Stimulated activated CD4-positive, alpha-beta T cell treated with anti-CD3 and anti-CD28 coated beads, Interleukin-4, amount 100 ng/mL, for 4 hours (primary cell): ENCODE measurements around the gene CDH4.
A peak's percentile ranks its signal among the peaks of the same experiment; 100 is the strongest.

Experiments
- DNase-seq, 2 experiments: peaks; one replicate each; pipeline ENCODE4 v3.0.0-alpha.2; 2020

The CDH4 gene

DNA sequence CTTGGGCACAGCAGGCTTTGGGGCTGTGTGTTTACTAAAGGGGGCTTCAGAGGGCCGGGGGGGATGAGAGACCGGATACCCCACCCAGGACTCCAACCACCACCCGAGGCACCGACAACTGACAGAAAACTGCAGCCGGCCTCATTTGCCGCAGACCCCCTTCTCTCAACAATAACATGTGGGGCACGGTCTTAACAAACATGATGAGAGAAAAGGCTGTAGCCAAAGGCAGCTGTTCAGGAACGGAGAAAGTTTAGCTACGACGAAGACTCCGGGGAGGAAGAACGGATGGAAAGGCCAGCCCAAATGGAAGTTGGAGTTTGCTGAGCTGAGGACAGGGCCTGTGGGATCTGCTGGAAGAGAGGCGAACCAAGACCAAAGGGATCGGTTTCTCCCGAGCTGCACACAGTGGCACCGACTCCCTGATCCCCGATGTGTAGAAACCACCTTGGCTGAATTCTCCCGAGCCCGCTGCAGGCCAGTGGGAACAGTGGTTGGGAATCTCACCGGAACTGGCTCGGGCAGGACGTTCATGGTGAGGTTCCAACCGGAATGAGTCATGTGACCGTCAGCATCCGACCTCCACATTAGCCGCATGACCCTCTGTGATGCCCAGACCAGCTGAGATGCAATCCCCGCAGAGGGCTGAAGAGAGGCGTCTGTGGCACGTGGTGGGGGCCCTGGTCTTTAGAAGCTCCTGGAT, 454.3 kb downstream of the CDH4 start:
- DNase-seq = no peak

DNA sequence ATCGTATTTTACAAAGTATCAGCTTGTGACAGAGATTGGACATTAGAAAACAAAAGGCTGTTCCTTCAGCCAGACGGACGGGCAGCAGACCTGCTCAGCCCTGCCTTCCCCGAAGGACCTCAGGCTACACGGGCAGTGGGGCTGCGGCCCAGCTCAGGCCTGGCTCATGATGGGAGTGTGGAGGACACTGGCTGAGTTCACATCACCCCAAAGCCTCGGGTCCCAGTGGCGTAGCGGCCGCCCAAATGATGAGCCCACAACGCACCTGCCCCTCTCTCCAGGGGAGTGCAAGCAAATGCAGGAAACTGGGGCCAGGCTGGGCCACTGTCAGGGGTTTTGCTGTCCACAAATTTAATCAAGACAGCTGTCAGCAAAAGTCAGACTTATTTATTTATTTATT, 456.8 kb downstream of the CDH4 start:
- DNase-seq = no peak

DNA sequence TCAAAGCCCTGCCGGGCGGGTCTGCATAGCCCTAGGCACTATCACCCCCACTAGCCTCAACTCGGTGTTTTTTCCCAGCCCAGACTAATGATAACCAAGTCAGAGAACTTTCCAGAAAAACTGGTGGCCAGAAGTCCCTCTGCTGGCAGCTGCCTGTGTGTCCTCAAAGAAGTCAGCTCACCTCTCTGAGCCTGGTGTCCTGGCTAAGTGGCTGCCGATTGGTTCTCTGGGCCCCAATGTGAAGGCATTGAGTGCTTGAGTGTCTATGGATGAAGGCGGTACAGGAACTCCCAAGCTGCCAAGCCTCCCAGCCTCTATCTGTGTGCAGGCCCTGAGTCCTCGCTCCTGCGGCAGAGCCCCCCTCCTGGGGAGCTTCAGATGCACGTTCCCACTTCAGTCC, 458.0 kb downstream of the CDH4 start:
- no peak for DNase-seq

DNA sequence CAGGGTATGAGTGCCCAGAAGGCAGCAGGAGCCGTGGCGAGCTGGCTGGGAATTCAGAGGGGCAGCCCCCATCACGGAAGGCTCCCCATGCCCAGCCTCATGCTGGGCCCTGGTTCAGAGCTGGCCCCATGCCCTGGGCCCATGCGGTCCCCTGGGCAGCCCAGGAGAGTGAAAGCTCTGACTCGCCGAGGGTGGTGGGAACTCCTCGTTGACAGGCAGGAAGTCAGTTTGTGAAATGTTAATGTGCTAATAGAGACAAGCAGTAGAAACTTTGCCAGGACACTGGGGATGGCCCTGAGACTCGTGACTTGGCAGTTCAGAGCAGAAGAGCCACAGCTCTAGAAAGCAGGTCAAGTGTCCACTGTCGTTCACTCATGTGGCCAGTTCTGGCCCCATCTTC, 460.6 kb downstream of the CDH4 start:
- DNase-seq = no peak

DNA sequence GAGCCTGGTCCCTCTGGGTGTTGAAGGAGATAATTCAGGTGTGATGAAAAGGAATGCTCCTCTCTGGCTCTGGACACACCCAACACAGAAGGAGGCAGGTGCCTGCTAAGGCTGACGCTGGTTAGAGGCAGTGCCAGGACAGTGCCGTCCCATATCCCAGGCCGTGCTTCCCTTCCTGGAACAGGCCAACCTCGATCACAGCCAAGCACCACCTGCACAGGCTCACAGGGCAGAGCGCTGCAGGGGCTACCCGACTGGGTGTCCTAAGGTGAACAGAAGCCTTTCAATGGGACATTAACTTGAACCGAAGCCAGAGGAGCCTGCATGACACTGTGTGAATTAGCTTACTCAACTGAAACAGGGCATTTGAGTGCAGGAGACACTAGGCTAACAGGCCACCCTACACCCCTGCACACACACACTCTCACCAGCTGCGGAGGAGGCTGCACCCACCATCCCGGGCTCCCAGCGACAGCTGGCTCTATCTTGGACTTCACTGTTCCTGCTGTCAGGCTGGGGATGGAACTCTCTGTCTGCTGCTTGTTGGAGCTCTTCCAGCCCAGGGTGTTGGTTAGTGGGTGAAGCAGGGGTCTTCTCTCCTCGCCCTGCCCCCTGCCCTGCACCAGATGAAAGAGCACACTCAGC, 466.4 kb downstream of the CDH4 start:
- DNase-seq = no peak

DNA sequence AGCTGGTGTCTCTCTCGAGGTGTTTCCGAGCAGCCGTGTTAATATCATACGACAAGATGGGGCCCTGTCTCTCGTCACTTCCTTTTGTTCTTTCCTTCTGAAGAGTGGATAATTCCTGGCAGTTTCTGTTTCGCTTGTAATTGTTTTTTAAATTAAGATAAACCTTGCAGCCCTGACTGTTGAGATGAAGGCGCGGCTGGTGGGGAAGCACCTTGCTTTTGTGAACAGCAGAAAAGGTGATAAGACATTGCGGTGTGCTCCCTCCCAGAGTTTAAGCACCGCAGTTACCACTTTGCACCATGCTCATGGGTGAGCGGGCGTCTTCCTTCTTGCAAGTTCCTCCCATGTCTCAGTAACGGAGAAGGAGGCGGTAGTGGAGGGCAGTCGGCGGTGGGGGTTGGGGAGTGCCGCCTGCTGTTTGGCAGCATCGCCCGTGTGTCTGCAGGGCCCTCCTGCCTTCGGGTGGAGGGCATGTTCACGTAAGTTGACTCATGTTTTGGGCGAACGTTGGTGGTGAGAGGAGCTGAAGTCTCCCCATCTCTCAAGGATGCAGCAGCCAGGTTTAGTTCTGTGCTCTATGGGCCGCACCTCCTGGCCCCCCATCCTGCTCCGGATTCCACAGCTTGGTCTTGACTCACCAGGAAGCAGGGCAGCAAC, 467.8 kb downstream of the CDH4 start:
- peak; percentile 15 to 35 for DNase-seq

DNA sequence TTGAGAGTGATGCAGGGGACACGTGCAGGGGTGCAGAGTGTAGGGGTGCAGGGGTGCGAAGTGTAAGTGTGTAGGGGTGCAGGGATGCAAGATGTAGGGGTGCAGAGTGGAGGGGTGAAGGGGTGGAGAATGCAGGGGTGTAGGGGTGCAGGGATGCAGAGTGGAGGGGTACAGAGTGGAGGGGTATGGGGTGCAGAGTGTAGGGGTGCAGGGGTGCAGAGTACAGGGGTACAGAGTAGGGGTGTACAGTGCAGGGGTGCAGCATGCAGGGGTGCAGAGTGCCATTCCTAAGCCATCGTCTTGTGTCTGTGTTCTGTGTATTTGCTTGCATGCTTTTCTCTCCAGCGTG, 468.3 kb downstream of the CDH4 start:
- no peak for DNase-seq

DNA sequence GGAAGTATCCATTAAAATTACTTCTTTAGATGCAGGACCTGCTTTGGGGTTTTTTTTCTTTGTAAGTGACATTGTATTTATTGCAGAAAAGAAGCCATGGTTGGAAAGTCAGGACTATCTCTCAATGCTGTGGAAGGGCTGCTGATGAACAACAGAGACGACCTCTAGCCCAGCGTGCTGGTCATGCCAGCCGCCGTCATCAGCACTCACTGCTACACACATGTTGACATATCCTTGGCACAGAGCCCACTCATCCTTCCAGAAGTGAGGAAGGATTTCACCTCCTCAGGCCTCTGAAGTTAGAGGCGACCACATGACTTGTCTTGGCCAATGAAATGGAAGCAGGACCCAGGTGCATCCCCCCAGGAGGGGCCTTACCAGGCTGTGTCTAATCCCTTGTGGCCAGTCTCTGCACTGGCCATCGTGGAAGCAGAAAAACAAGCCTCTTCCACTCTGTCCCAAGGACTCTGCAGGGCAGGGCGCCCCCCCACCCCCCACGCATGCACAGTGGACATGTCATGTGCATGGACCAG, 470.2 kb downstream of the CDH4 start:
- no peak for DNase-seq

DNA sequence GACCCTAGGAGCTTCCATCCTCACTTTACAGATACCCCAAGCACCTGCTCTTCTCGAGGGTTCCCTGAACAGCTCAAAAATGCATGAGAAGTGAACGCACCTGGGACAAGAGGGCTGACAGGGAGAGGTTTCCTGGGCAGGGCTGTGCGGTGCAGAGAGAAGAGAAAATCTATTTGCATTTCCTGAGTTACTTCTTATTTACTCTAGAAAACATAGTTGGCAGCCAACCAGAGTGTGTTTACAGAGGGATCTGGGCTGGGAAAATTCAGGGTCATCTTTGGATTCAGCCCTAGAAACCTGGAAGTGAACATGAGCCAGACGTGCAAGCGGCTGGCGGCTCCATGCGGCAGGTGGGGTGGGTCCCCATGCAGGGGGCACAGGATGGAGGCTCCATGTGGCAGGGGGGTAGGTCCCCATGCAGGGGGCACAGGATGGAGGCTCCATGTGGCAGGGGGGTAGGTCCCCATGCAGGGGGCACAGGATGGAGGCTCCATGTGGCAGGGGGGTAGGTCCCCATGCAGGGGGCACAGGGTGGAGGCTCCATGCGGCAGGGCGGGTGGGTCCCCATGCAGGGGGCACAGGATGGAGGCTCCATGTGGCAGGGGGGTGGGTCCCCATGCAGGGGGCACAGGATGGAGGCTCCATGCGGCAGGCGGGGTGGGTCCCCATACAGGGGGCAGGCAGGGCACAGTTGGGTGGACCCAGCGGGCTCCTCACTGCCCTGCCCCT, 471.6 kb downstream of the CDH4 start:
- no peak for DNase-seq

DNA sequence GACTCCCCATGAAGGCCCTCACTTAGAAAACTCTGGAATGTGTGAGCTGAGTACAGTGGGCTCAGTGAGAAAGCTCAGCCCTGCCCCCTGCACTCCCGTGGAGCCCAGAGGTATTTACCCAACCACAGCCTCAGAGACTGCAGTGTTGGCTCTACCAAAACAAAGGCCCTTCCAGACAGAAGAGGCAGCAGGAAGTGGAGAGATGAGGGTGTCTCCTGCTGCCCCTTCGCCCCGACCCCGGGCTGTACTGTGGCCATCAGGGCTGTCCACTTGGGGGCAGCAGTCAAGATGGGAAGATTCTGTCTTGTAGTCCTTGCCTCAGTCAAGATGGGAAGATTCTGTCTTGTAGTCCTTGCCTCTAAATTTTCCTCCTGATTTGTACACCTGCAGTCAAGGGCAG, 472.3 kb downstream of the CDH4 start:
- no peak for DNase-seq

DNA sequence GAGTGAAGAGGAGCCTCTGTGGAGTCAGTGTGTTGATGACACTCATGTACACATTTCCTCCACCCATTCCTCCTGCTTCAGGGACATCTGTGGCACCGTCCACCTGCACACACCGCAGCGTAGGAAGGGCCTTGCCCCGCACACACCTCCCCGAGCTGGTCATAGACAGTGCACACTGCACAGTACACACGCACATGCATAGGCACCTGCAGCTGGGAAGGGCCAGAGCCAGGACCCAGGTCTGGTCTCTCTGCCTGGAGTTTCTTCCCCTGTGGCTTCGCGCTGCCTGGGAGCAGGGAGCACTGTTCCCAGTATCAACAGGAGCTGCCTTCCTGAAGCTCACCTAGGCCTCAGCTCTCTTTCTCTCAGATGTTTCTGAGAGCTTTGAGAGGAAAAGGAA, 473.1 kb downstream of the CDH4 start:
- no peak for DNase-seq

DNA sequence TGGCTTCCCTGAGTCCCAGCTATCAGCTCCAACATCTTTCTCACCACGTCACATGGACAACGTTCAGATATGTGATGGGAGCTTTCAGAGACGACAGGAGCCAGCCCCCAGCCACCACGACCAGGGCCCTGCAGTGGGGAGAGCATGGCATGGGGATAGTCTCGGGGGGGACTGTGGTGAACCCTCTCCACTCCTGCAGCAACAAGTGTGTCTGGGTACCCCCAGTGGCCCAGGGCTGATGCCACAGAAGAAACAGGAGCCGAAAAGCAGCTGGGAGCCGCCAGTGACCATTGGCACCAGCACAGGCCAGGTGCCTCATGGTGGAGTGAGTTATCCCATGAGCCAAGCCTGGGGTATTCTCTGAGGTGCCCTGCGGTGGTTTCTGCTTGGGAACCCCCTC, 473.9 kb downstream of the CDH4 start:
- DNase-seq = no peak

DNA sequence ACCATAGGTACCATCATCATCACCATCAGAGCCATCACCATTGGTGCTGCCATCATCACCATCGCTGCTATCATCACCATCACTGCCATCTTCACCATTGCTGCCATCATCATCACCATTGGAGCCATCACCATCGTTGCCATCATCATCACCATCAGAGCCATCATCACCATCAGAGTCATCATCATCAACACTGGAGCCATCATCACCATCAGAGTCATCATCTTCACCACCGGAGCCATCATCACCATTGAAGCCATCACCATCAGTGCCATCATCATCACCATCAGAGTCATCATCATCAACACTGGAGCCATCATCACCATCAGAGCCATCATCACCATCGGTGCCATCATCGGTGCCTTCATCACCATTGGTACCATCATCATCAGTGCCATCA, 474.9 kb downstream of the CDH4 start:
- DNase-seq = no peak

DNA sequence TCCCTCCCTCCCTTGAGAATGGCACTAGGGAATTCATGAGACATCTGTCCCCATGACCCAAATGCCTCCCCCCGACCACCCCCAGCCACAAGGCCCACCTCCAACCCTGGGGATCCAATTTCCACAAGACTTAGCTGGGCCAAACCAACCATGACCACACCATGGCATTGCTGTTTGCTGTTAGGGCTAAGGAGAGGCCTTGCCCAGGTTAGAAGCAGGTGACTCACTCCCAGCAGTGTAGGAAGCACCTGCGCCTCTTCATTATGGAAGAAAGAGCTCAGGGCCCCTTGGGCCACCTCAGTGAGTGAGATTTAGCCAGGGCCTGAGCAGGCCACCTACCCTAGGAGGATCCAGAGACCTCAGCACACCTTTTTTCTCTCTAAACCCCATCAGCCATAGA, 475.7 kb downstream of the CDH4 start:
- no peak for DNase-seq

DNA sequence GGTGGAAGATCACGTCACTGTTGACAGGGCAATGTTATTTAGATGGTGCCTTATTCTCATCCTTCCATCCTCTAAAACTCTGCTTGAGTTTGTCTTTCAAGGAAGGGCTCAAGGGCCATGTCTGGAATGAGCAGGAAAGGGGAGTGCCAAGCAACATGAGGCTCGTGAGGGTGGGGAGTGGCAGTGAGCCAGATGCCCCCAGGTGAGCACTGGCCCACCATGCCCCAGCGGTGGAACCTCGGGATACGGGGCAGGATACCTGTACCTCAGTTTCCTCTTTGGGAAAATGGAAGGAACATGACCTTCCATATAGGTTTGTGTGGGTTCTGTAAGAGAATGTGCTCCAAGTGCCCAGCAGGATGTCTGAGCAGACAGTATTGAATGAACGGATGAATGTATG, 476.3 kb downstream of the CDH4 start:
- no peak for DNase-seq

DNA sequence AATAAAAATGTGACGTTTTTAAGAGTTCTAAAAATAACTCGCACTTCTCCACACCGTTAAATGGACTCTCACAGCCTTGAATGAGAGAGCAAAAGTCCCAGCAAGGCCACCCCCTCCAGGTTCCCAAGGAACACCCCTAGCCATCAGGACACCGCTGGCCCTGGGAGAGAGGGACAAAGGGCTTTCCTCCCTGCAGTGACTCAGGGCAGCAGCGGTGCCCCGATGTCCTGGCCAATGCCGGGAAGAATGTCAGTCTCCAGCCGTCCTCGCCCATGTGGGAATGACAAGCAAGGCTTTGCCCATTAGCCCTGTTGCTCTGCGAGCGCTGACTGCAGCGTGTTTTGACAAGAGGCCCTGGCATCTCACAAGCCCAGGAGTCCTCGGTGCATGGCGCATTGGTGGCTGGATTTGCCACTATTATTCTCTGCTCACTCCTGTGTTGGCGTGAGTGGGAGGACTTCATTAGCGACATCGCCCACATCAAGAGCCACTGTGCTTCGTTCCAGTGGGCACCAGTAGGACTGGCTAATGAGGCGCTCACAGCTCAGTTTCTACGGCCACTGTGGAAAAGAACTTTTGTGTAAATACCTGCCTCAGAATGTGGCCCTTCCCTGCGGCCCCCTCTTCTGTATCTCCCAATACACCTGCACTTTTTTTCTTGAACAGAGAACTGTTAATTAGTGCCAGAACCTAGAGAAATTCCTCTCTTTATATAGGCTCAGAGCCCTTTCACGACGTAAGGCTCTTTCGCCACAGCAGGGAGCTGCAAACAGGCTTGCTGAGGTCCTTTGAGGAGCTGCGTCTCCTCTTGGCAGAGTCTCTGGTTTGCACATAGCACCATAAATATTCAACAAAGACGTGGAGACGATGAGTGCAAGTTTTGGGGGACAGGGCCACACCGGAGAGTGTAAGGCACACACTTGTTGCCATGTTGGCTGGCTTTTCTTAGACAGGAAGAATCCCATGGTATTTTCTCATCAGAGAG, 477.0 kb downstream of the CDH4 start:
- no peak for DNase-seq

DNA sequence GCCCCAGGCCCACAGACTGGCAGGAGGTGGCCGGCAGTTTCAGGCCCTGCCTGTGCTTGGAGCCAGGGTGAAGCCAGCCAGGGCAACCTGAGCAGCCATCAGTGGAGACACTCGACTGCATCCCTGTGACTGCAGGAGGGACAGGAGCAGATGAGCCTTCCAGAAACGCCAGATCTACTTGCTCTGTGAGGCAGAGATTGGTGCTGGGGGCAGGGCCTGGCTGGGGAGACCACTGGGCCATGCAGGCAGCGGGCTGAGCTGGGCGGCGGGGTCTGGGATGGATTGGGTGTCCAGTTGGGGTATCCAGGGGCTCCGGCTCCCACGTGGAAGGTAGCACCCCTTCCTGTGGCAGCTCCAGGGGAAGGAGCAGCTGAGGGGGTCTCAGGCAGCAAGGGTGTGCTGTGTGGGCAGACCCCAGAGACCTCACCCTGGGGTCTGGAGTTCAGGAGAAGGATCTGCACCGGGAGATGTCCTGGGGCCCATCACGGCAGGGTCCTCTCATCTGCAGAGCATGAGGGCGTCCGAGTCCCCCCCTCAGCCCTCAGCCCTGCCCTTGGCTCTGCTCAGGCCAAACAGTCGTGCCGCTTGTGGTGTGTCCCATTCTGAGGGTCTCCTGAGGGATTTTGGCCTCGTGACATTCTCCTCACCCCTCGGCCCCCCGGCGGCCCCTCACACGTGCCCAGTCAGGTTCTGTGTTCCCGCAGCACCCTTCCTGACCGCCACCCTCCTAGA, 478.7 kb downstream of the CDH4 start:
- no peak for DNase-seq

DNA sequence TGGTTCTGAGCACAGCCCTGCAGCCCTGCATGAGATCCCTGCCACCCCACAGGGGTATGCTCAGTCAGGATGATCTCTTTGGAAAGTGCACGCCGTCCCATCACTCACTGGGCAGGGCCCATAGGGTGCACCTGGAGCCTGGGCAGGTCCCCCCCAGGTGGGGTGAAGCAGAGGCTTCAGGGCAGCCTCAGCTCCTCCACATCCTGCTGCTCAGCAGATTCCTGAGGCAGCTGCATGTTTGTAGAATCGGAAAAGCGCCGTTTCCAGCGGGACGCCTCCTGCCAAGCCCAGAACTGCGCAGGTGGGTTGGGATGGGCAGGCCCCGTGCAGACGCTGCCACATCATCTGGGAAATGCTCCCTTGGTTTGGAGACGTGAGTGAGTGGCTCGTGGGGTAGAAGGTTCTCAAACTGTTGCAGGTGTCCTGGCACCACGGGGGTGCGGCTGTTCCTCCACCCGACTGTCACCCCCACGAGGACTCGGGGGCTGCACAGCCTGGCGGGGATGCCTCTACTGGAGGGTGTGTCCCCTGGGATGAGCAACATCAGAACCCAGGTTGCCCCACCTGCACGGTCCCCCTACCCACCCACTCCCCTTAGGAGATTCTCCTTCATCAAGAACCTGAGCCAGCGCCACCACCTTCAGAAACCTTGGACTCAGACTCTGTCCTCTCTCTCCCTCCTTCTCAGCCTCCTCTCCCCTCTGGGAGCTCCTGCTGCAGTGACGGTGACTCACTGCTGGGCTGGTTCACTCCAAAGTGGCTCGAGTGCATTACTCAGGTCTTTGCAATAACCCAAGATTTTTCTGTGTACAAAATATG, 479.5 kb downstream of the CDH4 start:
- DNase-seq = no peak

DNA sequence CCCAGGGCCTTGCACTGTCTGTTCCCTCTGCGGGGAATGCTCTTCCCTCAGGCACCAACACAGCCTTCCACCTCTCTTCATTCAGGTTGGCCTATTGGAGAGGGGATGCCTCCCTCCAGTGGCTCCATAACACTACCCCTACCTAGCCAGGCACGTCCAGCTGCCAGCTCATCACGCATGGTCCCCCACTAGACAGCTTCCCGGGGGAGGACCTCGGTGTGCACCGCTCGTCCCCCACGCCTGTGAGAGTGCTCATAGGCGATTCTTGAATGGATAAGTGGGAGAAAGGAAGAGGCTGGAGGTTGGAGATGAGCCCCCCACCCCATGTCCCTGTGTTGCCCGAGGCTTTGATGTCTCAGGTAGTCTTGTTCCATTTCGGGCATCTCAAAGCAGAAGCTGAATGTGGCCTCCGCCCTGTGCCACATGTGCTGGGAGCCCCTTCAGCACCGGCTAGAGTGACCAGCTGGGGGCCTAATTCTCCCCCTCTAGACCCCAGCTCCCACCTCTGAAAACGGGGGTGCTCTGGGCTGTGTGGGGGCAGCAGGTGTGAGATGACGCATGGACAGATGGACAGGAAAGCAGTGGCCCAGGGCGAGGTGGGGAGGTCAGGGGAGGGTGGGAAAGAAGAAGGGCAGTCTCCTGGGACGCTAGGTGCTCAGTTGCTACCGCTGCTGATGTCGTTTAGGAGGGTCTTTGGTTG, 480.6 kb downstream of the CDH4 start:
- no peak for DNase-seq

DNA sequence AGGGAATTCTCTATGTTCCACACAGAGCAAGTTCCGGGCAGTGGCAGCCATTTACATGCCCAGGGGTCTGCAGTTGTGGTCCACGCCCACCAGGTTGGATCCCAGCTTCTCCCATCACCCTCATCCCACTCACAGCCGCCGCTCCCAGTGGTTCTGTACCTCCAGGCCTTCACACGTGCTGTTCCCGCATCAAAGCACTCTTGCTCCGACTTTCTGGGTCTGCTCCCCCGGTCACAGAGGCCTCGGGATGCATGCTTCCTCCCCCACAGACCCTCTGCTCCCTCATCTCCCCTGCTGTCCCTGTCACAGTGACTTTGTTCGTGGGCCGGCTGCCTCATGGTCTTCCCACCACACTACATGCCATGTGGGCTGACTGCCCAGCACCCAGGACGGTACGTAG, 481.2 kb downstream of the CDH4 start:
- DNase-seq = no peak
